Measurements from ENCODE around the gene CRTAC1.

DNA sequence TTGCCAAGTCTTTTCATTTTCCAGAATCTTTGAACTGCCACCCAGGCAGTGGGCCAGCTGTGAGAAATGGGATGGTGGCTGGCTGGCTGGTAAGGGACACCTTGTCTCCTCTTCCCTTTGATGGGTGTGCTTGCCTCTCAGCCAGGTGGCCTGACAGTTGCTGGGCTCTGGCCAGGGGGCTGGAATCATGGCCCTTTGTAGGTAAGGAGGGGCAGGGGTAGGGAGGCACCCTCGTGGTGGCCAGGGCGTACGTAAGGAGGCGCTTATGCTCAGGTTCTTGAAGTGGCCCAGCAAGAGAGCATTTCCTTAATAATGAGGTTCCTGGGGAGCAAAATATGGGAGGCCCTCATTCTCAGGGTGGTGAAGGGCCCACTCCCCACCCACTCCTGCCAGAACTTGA, 213.8 kb downstream of the CRTAC1 start:
- no peak for TF ChIP-seq MAX (IDR thresholded peaks at IDR 0.05)
- no peak for TF ChIP-seq RFX5 (IDR thresholded peaks at IDR 0.05)

Data from A549 (cell line).